ENCODE results near the gene TMSB10. TPM values are rescaled to one million over a fixed set of nuclear protein-coding genes. Genes with fewer than 3 reads are reported as not detected.

The TMSB10 gene
- total and polyA plus RNA-seq, 2 donors (not counting 1 experiment from before 2014, with no cell fraction given) = 885 to 5,410 TPM

DNA sequence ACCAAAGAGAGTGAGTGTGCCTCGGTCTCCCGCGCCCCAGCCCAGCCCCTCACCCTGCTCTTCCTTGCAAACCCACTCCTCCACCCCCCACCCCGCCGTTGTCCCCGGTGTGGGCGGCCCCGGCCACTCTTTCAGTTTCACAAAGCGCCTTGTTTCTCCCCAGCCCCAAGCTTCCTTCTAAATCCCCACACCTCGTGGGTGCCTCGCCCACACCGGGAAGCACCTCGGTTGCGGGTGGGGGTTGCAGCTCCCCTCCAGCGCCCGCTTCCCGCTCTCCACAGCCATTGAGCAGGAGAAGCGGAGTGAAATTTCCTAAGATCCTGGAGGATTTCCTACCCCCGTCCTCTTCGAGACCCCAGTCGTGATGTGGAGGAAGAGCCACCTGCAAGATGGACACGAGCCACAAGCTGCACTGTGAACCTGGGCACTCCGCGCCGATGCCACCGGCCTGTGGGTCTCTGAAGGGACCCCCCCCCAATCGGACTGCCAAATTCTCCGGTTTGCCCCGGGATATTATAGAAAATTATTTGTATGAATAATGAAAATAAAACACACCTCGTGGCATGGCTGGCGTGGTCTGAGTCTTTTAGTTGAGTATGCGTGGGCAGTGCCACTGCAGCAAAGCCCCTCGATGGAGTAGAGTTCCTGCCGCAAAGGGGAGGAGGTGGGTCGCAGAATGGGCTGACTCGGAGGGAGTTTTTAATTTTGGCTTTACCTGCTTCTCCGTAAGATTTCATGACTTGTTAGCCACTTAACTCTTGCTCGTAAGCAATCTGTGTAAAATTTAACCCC, 848 bp downstream of the TMSB10 start:
- DNase-seq = peak; percentile 77
- Histone ChIP-seq H3K4me3 (ENCODE audit: control extremely low read depth in 1 of 5, extremely low read depth in 1 of 5, insufficient read depth in 1 of 5, low read depth in 2 of 5, low read length in 4 of 5) (peak overlapping the region; percentile 67 to 98 (median 93)), H3K4me1 (ENCODE audit: control insufficient read depth in 2 of 2, insufficient read depth in 2 of 2, low read length in 2 of 2) (peaks cover 36 to 40% of the 10 kb centered on the region in 2 donors), H3K4me2 (replicated peaks; ENCODE audit: low read depth, low read length, poor library complexity, severe bottlenecking) (peak overlapping the region; percentile 82), H3K36me3 (replicated peaks in 1 of 2; ENCODE audit: control extremely low read depth in 1 of 2, control insufficient read depth in 1 of 2, extremely low read depth in 1 of 2, insufficient read depth in 2 of 2, low read length in 1 of 2) (peaks cover 0 to 9% of the 10 kb centered on the region in 2 experiments), H3K9me3 (ENCODE audit: control extremely low read depth in 1 of 3, control insufficient read depth in 2 of 3, insufficient read depth in 1 of 3, low read length in 2 of 3) (peaks cover 0 to 7% (median 0%) of the 10 kb centered on the region in 3 donors), H3K9ac (ENCODE audit: low read length) (peak overlapping the region; percentile 90), H4K20me1 (ENCODE audit: control insufficient read depth, insufficient read depth, low read length, poor library complexity, severe bottlenecking) (peaks cover 13% of the 10 kb centered on the region), H3K79me2 (ENCODE audit: control insufficient read depth, insufficient read depth, low read length) (peaks cover 51% of the 10 kb centered on the region), H2AFZ (ENCODE audit: insufficient read depth, low read depth, low read length, poor library complexity, severe bottlenecking) (peak overlapping the region; percentile 85), H3K27ac (ENCODE audit: low read length in 2 of 2) (peak overlapping the region; percentile 77 to 83), H3K27me3 (replicated peaks in 1 of 4; ENCODE audit: control extremely low read depth in 1 of 4, control insufficient read depth in 3 of 4, insufficient read depth in 4 of 4, low read length in 3 of 4) (no peaks in the 10 kb centered on the region)
- intact Hi-C loops (cut with micrococcal nuclease) = loop anchor here (1.0 to 10.0 kb wide), 3 partner anchors 8 to 1718 kb away; partner anchors contain the start of gene RNF103
- Mint-ChIP-seq H3K27me3 (no peaks in the 10 kb centered on the region), H3K4me3 (peak overlapping the region; percentile 87), H3K4me1 (peaks cover 53% of the 10 kb centered on the region), H3K27ac (peak overlapping the region; percentile 93), H3K9me3 (ENCODE audit: insufficient read depth) (peaks cover 10% of the 10 kb centered on the region)
- ChIA-PET POLR2A (interaction anchor here (0.7 to 5.0 kb wide), 17 partner anchors 12 to 1715 kb away, joined by 3 to 129 read pairs (median 5); partner anchors contain the start of genes DNAH6, KCMF1 and TRABD2A), CTCF (interaction anchor here (1.1 to 5.7 kb wide), 12 partner anchors 11 to 165 kb away, joined by 3 to 159 read pairs (median 10); partner anchors contain the start of gene TRABD2A)
- 0% methylated on average over 32 of the region's 38 CpGs for WGBS (ENCODE audit: insufficient coverage)
- peak; percentile 11 for ATAC-seq (ENCODE audit: low read depth)
- TF ChIP-seq EZH2 (IDR thresholded peaks at IDR 0.05; ENCODE audit: borderline replicate concordance, insufficient read depth, low read depth, low read length, poor library complexity, severe bottlenecking) = no peak
- TF ChIP-seq CTCF (IDR thresholded peaks at IDR 0.05) = no peak

Measured in B cell (primary cell).